HCT116 (cell line): ENCODE results near the gene OR5K3. TPM values are rescaled to one million over a fixed set of nuclear protein-coding genes. Genes with fewer than 3 reads are reported as not detected.

Experiments
- CBX3 ChIP-seq: IDR thresholded peaks from 2 replicates; pipeline ENCODE4 v1.6.1; 2012; ENCODE audit warnings: low read depth
- CEBPB ChIP-seq: IDR thresholded peaks from 2 replicates; pipeline ENCODE4 v1.6.1; 2012; ENCODE audit warnings: low read depth
- EZH2 ChIP-seq: fragments of 200-600 bp; sonication (generic); IDR thresholded peaks from 2 replicates; pipeline ENCODE4 v1.6.1; 2017; ENCODE audit warnings: antibody characterized with exemption, mixed run types
- POLR2A ChIP-seq: IDR thresholded peaks from 2 replicates; pipeline ENCODE4 v1.7.0; 2011; ENCODE audit warnings: borderline replicate concordance; ENCODE audit not compliant: insufficient read depth, insufficient read length; ENCODE audit errors: extremely low read depth
- RAD21 ChIP-seq: IDR thresholded peaks from 2 replicates; pipeline ENCODE4 v1.6.1; 2012; ENCODE audit warnings: low read depth, mild to moderate bottlenecking
- SRF ChIP-seq: IDR thresholded peaks from 2 replicates; pipeline ENCODE4 v1.6.1; 2012; ENCODE audit warnings: low read depth
- YY1 ChIP-seq: IDR thresholded peaks from 2 replicates; pipeline ENCODE4 v1.6.1; 2011; ENCODE audit warnings: low read length, low read depth, moderate library complexity, mild to moderate bottlenecking; ENCODE audit not compliant: insufficient replicate concordance; ENCODE audit errors: extremely low read depth
- total RNA-seq: library from RNA; stranded (reverse); gene quantifications from one replicate; pipeline ENCODE4 v1.2.1, GENCODE V29; 2021; ENCODE audit not compliant: unreplicated experiment
- TF ChIP-seq, protein P1 (sequence below): IDR thresholded peaks from 2 replicates; pipeline ENCODE4 v1.6.1; 2011; ENCODE audit warnings: mild to moderate bottlenecking, low read length, moderate library complexity; ENCODE audit not compliant: insufficient replicate concordance; ENCODE audit errors: extremely low read depth
- TF ChIP-seq, protein P2 (sequence below): IDR thresholded peaks from 2 replicates; pipeline ENCODE4 v1.6.1; 2012
- TF ChIP-seq, protein P3 (sequence below): IDR thresholded peaks from 2 replicates; pipeline ENCODE4 v1.6.1; 2012
- TF ChIP-seq, protein P4 (sequence below): IDR thresholded peaks from 2 replicates; pipeline ENCODE4 v1.6.1; 2012; ENCODE audit warnings: low read depth

Gene OR5K3
- total RNA-seq, 1 experiment from 2014 or later: not detected

DNA sequence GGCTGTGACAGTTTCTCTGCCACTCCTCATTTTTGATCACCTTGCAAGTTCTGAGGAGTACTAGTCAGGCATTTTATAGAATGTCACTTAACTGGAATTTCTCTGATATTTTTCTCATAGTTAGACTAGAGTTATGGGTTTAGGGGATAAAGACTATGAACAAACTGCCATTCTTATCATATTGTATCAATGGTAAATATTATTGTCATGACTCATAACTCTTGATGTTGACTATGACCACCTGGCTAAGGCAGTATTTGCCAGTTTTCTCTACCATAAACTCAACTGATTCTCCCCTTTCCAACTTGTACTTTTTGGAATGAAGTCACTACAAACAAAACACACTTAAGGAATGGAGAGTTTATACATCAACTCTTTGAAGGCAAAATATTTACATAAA lies 49.8 kb downstream of the OR5K3 start (continued):
- TF ChIP-seq, protein P1, sequence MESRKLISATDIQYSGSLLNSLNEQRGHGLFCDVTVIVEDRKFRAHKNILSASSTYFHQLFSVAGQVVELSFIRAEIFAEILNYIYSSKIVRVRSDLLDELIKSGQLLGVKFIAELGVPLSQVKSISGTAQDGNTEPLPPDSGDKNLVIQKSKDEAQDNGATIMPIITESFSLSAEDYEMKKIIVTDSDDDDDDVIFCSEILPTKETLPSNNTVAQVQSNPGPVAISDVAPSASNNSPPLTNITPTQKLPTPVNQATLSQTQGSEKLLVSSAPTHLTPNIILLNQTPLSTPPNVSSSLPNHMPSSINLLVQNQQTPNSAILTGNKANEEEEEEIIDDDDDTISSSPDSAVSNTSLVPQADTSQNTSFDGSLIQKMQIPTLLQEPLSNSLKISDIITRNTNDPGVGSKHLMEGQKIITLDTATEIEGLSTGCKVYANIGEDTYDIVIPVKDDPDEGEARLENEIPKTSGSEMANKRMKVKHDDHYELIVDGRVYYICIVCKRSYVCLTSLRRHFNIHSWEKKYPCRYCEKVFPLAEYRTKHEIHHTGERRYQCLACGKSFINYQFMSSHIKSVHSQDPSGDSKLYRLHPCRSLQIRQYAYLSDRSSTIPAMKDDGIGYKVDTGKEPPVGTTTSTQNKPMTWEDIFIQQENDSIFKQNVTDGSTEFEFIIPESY: no peak
- TF ChIP-seq, protein P2, sequence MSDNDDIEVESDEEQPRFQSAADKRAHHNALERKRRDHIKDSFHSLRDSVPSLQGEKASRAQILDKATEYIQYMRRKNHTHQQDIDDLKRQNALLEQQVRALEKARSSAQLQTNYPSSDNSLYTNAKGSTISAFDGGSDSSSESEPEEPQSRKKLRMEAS: no peak
- TF ChIP-seq CEBPB: no peak
- no peak for TF ChIP-seq POLR2A
- TF ChIP-seq YY1: no peak
- TF ChIP-seq, protein P3, sequence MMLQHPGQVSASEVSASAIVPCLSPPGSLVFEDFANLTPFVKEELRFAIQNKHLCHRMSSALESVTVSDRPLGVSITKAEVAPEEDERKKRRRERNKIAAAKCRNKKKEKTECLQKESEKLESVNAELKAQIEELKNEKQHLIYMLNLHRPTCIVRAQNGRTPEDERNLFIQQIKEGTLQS: no peak
- TF ChIP-seq EZH2: no peak
- TF ChIP-seq, protein P4, sequence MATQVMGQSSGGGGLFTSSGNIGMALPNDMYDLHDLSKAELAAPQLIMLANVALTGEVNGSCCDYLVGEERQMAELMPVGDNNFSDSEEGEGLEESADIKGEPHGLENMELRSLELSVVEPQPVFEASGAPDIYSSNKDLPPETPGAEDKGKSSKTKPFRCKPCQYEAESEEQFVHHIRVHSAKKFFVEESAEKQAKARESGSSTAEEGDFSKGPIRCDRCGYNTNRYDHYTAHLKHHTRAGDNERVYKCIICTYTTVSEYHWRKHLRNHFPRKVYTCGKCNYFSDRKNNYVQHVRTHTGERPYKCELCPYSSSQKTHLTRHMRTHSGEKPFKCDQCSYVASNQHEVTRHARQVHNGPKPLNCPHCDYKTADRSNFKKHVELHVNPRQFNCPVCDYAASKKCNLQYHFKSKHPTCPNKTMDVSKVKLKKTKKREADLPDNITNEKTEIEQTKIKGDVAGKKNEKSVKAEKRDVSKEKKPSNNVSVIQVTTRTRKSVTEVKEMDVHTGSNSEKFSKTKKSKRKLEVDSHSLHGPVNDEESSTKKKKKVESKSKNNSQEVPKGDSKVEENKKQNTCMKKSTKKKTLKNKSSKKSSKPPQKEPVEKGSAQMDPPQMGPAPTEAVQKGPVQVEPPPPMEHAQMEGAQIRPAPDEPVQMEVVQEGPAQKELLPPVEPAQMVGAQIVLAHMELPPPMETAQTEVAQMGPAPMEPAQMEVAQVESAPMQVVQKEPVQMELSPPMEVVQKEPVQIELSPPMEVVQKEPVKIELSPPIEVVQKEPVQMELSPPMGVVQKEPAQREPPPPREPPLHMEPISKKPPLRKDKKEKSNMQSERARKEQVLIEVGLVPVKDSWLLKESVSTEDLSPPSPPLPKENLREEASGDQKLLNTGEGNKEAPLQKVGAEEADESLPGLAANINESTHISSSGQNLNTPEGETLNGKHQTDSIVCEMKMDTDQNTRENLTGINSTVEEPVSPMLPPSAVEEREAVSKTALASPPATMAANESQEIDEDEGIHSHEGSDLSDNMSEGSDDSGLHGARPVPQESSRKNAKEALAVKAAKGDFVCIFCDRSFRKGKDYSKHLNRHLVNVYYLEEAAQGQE: no peak
- no peak for TF ChIP-seq SRF
- TF ChIP-seq CBX3: no peak
- TF ChIP-seq RAD21: no peak

Other genes starting within 250 kb of the OR5K3 start
- gene OR5H14, start 243.2 kb upstream of the OR5K3 start, total RNA-seq: not detected
- gene OR5H15, start 224.0 kb upstream of the OR5K3 start, total RNA-seq: not detected
- not detected for gene OR5H6, start 126.4 kb upstream of the OR5K3 start, total RNA-seq
- gene OR5H2, start 108.2 kb upstream of the OR5K3 start, total RNA-seq: not detected
- gene OR5K4, start 36.8 kb upstream of the OR5K3 start, total RNA-seq: not detected
- gene OR5K1, start 72.5 kb downstream of the OR5K3 start, total RNA-seq: not detected
- gene OR5K2, start 107.0 kb downstream of the OR5K3 start, total RNA-seq: not detected
- 472 TPM for gene CLDND1, start 132.2 kb downstream of the OR5K3 start, total RNA-seq
- gene GPR15, start 141.3 kb downstream of the OR5K3 start, total RNA-seq: 1.1 TPM
- gene CPOX, start 202.9 kb downstream of the OR5K3 start, total RNA-seq: 353 TPM